ENCODE results near the gene BTNL9. TPM values are rescaled to one million over a fixed set of nuclear protein-coding genes. Genes with fewer than 3 reads are reported as not detected.

The BTNL9 gene
- polyA plus RNA-seq, 1 experiment = not detected

GRCh38 chr5:181076920-181077319 is 36.9 kb downstream of the BTNL9 start:
- CTCF ChIA-PET = no interaction called here
- Histone ChIP-seq H3K27ac (ENCODE audit: low read depth, low read length) (no peak overlapping the region), H3K27me3 (ENCODE audit: control insufficient read depth, insufficient read depth, low read length) (no peaks in the 10 kb centered on the region), H3K9me3 (ENCODE audit: control insufficient read depth, insufficient read depth, low read length) (peaks cover 4% of the 10 kb centered on the region), H3K4me3 (ENCODE audit: low read depth, low read length) (no peak overlapping the region)
- POLR2A ChIA-PET = no interaction called here
- DNase-seq (ENCODE audit: low read depth, low spot score) = no peak
- no peak for TF ChIP-seq CTCF (IDR thresholded peaks at IDR 0.05; ENCODE audit: low read depth, low read length)

GRCh38 chr5:181081989-181082388 is 41.9 kb downstream of the BTNL9 start:
- POLR2A ChIA-PET = no interaction called here
- no peak for DNase-seq (ENCODE audit: low read depth, low spot score)
- no peak for TF ChIP-seq CTCF (IDR thresholded peaks at IDR 0.05; ENCODE audit: low read depth, low read length)
- Histone ChIP-seq H3K9me3 (ENCODE audit: control insufficient read depth, insufficient read depth, low read length) (no peaks in the 10 kb centered on the region), H3K27ac (ENCODE audit: low read depth, low read length) (no peak overlapping the region), H3K27me3 (ENCODE audit: control insufficient read depth, insufficient read depth, low read length) (peaks cover 15% of the 10 kb centered on the region), H3K4me3 (ENCODE audit: low read depth, low read length) (no peak overlapping the region)
- CTCF ChIA-PET = no interaction called here

- Histone ChIP-seq H3K4me3 (ENCODE audit: low read depth, low read length) (no peak overlapping the region), H3K9me3 (ENCODE audit: control insufficient read depth, insufficient read depth, low read length) (no peaks in the 10 kb centered on the region), H3K27ac (ENCODE audit: low read depth, low read length) (no peak overlapping the region), H3K27me3 (ENCODE audit: control insufficient read depth, insufficient read depth, low read length) (peaks cover 15% of the 10 kb centered on the region)
- CTCF ChIA-PET = no interaction called here
- DNase-seq (ENCODE audit: low read depth, low spot score) = no peak
- POLR2A ChIA-PET = no interaction called here
- no peak for TF ChIP-seq CTCF (IDR thresholded peaks at IDR 0.05; ENCODE audit: low read depth, low read length)
Measured at GRCh38 chr5:181084621-181085195, 44.6 kb downstream of the BTNL9 start.

- Histone ChIP-seq H3K27me3 (ENCODE audit: control insufficient read depth, insufficient read depth, low read length) (peaks cover 15% of the 10 kb centered on the region), H3K9me3 (ENCODE audit: control insufficient read depth, insufficient read depth, low read length) (no peaks in the 10 kb centered on the region), H3K27ac (ENCODE audit: low read depth, low read length) (no peak overlapping the region), H3K4me3 (ENCODE audit: low read depth, low read length) (no peak overlapping the region)
- ChIA-PET CTCF (interaction anchor here (0.9 kb wide), 1 partner anchor 8 kb away, joined by 3 read pairs; no protein-coding TSS in a partner anchor), POLR2A (no interaction called here)
- DNase-seq (ENCODE audit: low read depth, low spot score) = no peak
- TF ChIP-seq CTCF (IDR thresholded peaks at IDR 0.05; ENCODE audit: low read depth, low read length) = no peak
Measured at GRCh38 chr5:181086026-181086883, 46.2 kb downstream of the BTNL9 start.

GRCh38 chr5:181086884-181087205 is 46.8 kb downstream of the BTNL9 start:
- TF ChIP-seq CTCF (IDR thresholded peaks at IDR 0.05; ENCODE audit: low read depth, low read length) = no peak
- H3K27ac ChIP-seq (ENCODE audit: low read depth, low read length) = no peak overlapping the region
- ChIA-PET POLR2A (no interaction called here), CTCF (interaction anchor here (1.1 kb wide), 1 partner anchor 218 kb away, joined by 4 read pairs; no protein-coding TSS in a partner anchor)
- peaks cover 15% of the 10 kb centered on the region for H3K27me3 ChIP-seq (ENCODE audit: control insufficient read depth, insufficient read depth, low read length)
- no peak overlapping the region for H3K4me3 ChIP-seq (ENCODE audit: low read depth, low read length)
- H3K9me3 ChIP-seq (ENCODE audit: control insufficient read depth, insufficient read depth, low read length) = no peaks in the 10 kb centered on the region
- DNase-seq (ENCODE audit: low read depth, low spot score) = no peak
